Osteoblast (primary cell): Measurements from ENCODE around the gene TIAL1. TPM values are rescaled to one million over a fixed set of nuclear protein-coding genes. Genes with fewer than 3 reads are reported as not detected.
"Not testable (repeated sequence)": the region's sequence is repeated elsewhere in the genome, so short reads cannot be mapped to it uniquely, and the experiment has no call there.

Experiments used
- DNase-seq: peaks from one replicate; pipeline ENCODE4 v3.0.0; 2011; ENCODE audit warnings: low spot score, mixed read lengths; ENCODE audit not compliant: insufficient read length; ENCODE audit errors: missing footprints
- H2AFZ ChIP-seq: 2 replicates; pipeline ENCODE4 v1.6.0; 2011; ENCODE audit warnings: mild to moderate bottlenecking, low read length
- H3K27ac ChIP-seq: 2 replicates; pipeline ENCODE4 v1.5.1; 2011; ENCODE audit warnings: mild to moderate bottlenecking, low read depth, low read length, moderate library complexity
- H3K27me3 ChIP-seq: 2 replicates; pipeline ENCODE4 v1.6.0; 2012; ENCODE audit warnings: mild to moderate bottlenecking, control low read depth, inconsistent platforms, low read length, moderate library complexity; ENCODE audit not compliant: insufficient read depth
- H3K36me3 ChIP-seq: 2 replicates; pipeline ENCODE4 v1.5.1; 2011; ENCODE audit warnings: mild to moderate bottlenecking, low read length, control low read depth, moderate library complexity; ENCODE audit not compliant: insufficient read depth
- H3K4me1 ChIP-seq: 2 replicates; pipeline ENCODE4 v1.5.1; 2011; ENCODE audit warnings: mild to moderate bottlenecking, low read length, control low read depth, moderate library complexity; ENCODE audit not compliant: insufficient read depth
- H3K4me2 ChIP-seq: 2 replicates; pipeline ENCODE4 v1.6.0; 2011; ENCODE audit warnings: mild to moderate bottlenecking, low read length; ENCODE audit not compliant: insufficient read depth
- H3K4me3 ChIP-seq: fragments of 200-600 bp; sonication (generic); 3 replicates; pipeline ENCODE4 v1.5.1; 2012; ENCODE audit warnings: mild to moderate bottlenecking, low read length, inconsistent platforms; ENCODE audit not compliant: insufficient read depth
- H3K79me2 ChIP-seq: 2 replicates; pipeline ENCODE4 v1.6.0; 2012; ENCODE audit warnings: mild to moderate bottlenecking, low read length, control low read depth, inconsistent platforms; ENCODE audit not compliant: insufficient read depth
- H3K9me3 ChIP-seq: 2 replicates; pipeline ENCODE4 v1.5.1; 2011; ENCODE audit warnings: low read depth, low read length, control low read depth
- H4K20me1 ChIP-seq: 2 replicates; pipeline ENCODE4 v1.6.0; 2012; ENCODE audit warnings: mild to moderate bottlenecking, low read length, control low read depth; ENCODE audit not compliant: insufficient read depth
- total RNA-seq: library from RNA; depleted of rRNA; stranded (reverse); fragments of >200 nt; gene quantifications from 2 replicates; pipeline ENCODE4 v1.2.3, GENCODE V29; 2012
- TF ChIP-seq, protein P1 (sequence below): IDR thresholded peaks from 2 replicates; pipeline ENCODE4 v1.5.1; 2011; ENCODE audit warnings: mild to moderate bottlenecking, low read depth, low read length, moderate library complexity; ENCODE audit errors: extremely low read depth

TIAL1 gene
- total RNA-seq, 1 donor = 53.6 TPM

DNA sequence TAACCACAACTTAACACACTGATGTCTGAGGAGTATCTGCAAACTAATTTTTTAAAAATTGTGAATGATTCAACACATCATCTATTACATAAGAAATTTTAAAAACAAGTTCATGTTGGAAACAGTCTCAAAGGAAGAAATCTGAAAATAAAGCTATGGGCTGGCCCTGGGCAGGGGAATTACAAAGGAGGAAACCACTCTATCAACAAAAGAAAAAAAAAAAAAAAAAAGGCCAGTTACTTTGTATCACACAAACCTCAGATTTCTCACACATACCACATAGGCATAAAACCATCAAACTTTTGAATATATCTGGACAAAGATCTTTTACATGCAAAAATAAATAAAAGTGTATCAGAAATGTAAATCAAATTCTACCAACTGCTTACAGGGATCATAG lies 20.8 kb downstream of the TIAL1 start:
- DNase-seq = no peak
- H3K4me3 ChIP-seq = no peak overlapping the region
- no peak overlapping the region for H3K4me2 ChIP-seq
- no peak overlapping the region for H3K27ac ChIP-seq
- TF ChIP-seq, protein P1, sequence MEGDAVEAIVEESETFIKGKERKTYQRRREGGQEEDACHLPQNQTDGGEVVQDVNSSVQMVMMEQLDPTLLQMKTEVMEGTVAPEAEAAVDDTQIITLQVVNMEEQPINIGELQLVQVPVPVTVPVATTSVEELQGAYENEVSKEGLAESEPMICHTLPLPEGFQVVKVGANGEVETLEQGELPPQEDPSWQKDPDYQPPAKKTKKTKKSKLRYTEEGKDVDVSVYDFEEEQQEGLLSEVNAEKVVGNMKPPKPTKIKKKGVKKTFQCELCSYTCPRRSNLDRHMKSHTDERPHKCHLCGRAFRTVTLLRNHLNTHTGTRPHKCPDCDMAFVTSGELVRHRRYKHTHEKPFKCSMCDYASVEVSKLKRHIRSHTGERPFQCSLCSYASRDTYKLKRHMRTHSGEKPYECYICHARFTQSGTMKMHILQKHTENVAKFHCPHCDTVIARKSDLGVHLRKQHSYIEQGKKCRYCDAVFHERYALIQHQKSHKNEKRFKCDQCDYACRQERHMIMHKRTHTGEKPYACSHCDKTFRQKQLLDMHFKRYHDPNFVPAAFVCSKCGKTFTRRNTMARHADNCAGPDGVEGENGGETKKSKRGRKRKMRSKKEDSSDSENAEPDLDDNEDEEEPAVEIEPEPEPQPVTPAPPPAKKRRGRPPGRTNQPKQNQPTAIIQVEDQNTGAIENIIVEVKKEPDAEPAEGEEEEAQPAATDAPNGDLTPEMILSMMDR = no peak
- no peaks in the 10 kb centered on the region for H3K9me3 ChIP-seq
- H3K4me1 ChIP-seq = no peaks in the 10 kb centered on the region
- peaks cover 61% of the 10 kb centered on the region for H3K36me3 ChIP-seq
- H4K20me1 ChIP-seq = no peaks in the 10 kb centered on the region
- H3K27me3 ChIP-seq = no peaks in the 10 kb centered on the region
- no peak overlapping the region for H2AFZ ChIP-seq
- no peaks in the 10 kb centered on the region for H3K79me2 ChIP-seq

DNA sequence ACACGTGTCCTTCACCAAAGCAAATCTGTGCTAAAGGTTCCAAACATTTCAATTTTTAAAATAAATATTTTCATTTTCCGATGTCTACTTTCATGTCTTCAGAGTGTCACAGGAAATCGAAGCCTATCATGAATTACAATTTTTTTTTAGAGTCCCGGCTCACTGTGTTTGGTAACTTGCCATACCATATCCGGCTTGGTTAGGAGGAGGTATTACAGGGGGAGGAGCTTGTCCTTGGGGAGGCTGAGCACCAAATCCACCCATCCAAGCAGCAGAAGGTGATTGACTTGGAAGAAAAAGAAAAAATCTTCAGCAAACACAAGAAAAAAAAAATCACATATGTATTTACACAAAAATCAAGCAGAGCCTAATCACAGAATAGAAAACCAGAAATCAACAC lies 21.3 kb downstream of the TIAL1 start:
- H3K27ac ChIP-seq = no peak overlapping the region
- H3K9me3 ChIP-seq = no peaks in the 10 kb centered on the region
- H3K36me3 ChIP-seq = peaks cover 59% of the 10 kb centered on the region
- no peak overlapping the region for H3K4me2 ChIP-seq
- TF ChIP-seq, protein P1 = no peak
- H4K20me1 ChIP-seq = no peaks in the 10 kb centered on the region
- H3K27me3 ChIP-seq = no peaks in the 10 kb centered on the region
- H2AFZ ChIP-seq = no peak overlapping the region
- H3K4me1 ChIP-seq = no peaks in the 10 kb centered on the region
- DNase-seq = no peak
- no peaks in the 10 kb centered on the region for H3K79me2 ChIP-seq
- no peak overlapping the region for H3K4me3 ChIP-seq

DNA sequence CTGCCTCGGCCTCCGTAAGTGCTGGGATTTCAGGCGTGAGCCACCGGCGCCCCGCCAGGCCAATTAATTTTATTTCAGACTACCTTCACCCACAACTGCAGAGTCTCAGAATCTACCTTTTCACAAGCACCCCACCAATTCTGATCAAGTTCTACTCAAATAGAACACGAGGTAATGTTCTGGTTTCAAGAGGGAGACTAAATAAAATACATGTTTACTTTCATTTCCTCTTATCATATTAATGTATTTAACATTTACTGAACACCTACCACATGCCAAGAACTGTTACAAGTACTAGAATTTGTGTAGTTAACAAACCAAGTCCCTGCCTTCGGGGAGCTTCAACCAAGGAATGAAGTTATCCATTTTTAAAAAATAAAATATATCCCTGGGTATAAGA lies 28.8 kb downstream of the TIAL1 start:
- no peak overlapping the region for H3K4me2 ChIP-seq

DNA sequence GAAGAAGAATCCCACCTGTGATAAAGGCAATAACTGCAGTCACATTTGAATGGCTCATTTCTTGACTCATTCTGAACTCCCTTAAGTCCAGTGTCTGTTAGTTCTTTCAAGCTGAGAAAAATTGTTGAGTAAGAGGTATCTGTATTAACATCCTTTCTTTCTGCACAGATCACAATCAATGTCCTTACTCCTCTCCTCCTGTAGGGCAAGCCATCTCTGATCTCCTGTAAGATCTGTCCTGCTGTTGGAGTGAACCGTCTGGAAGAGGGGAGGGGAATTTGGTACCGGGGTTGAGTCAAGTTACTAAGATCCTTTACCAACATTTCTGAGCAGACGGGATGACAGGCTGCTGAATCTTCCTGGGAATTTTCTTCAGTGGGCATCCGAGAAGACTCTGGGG lies 34.7 kb downstream of the TIAL1 start:
- TF ChIP-seq, protein P1 = no peak
- Histone ChIP-seq H3K4me1 (no peaks in the 10 kb centered on the region), H4K20me1 (no peaks in the 10 kb centered on the region), H3K27ac (no peak overlapping the region), H3K79me2 (no peaks in the 10 kb centered on the region), H3K36me3 (no peaks in the 10 kb centered on the region), H3K4me3 (no peak overlapping the region), H3K27me3 (no peaks in the 10 kb centered on the region), H3K4me2 (no peak overlapping the region), H3K9me3 (no peaks in the 10 kb centered on the region), H2AFZ (no peak overlapping the region)
- no peak for DNase-seq

More for the DNA sequence above, 28.8 kb downstream of the TIAL1 start:
- Histone ChIP-seq H3K27ac (no peak overlapping the region), H2AFZ (no peak overlapping the region), H3K4me3 (no peak overlapping the region), H3K9me3 (no peaks in the 10 kb centered on the region), H3K27me3 (no peaks in the 10 kb centered on the region), H4K20me1 (no peaks in the 10 kb centered on the region), H3K36me3 (no peaks in the 10 kb centered on the region), H3K4me1 (no peaks in the 10 kb centered on the region), H3K79me2 (no peaks in the 10 kb centered on the region)
- DNase-seq = no peak
- TF ChIP-seq, protein P1 = no peak

DNA sequence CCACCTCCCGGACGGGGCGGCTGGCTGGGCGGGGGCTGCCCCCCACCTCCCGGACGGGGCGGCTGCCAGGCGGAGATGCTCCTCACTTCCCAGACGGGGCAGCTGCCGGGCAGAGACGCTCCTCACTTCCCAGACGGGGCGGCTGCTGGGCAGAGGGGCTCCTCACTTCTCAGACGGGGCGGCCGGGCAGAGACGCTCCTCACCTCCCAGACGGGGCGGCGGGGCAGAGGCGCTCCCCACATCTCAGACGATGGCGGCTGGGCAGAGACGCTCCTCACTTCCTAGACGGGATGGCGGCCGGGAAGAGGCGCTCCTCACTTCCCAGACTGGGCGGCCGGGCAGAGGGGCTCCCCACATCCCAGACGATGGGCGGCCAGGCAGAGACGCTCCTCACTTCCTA lies 37.3 kb downstream of the TIAL1 start:
- not testable (repeated sequence) for H3K36me3 ChIP-seq, DNase-seq, H3K4me2 ChIP-seq, H3K4me3 ChIP-seq, H3K79me2 ChIP-seq, H3K4me1 ChIP-seq, H2AFZ ChIP-seq, H3K27me3 ChIP-seq, H3K27ac ChIP-seq, H4K20me1 ChIP-seq, H3K9me3 ChIP-seq

DNA sequence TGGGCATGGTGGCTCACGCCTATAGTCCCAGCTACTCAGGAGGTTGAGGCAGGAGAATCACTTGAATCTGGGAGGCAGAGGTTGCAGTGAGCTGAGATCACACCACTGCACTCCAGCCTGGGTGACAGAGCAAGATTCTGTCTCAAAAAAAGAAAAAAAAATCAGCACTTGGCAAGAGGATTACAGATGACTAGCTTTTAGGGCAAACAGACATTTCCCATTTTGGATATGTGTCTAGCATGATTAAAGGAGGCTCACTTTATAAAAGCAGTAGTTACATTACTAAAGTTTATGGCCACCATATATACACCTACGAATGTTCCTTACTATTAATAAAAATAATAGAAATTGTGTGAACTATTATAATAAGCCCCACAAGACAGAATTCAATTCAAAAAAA lies 40.7 kb downstream of the TIAL1 start:
- H3K27ac ChIP-seq, H3K27me3 ChIP-seq, H3K79me2 ChIP-seq, H3K36me3 ChIP-seq, H3K9me3 ChIP-seq, H2AFZ ChIP-seq, H3K4me1 ChIP-seq, H3K4me3 ChIP-seq, H3K4me2 ChIP-seq, H4K20me1 ChIP-seq: not testable (repeated sequence)
- DNase-seq = peak; percentile 35
